HG02943 (cell line): ENCODE measurements around the gene GASK1A.

Experiments used
- ATAC-seq: cut with Tn5 transposase; IDR thresholded peaks from one replicate; pipeline ENCODE4 v1.9.1; 2021; ENCODE audit warnings: mild to moderate bottlenecking, low read depth, moderate library complexity; ENCODE audit not compliant: unreplicated experiment

Gene GASK1A

GRCh38 chr3:43012174-43012573 lies 33.1 kb downstream of the GASK1A start:
- ATAC-seq: no peak

GRCh38 chr3:43013256-43013655 lies 34.1 kb downstream of the GASK1A start:
- ATAC-seq: no peak

- ATAC-seq: no peak
Measured at GRCh38 chr3:43013743-43014155, 34.6 kb downstream of the GASK1A start.

GRCh38 chr3:43014241-43014640 lies 35.1 kb downstream of the GASK1A start:
- ATAC-seq: no peak

- no peak for ATAC-seq
Measured at GRCh38 chr3:43014956-43015355, 35.8 kb downstream of the GASK1A start.

GRCh38 chr3:43015572-43015971 lies 36.5 kb downstream of the GASK1A start:
- no peak for ATAC-seq

- ATAC-seq: no peak
Measured at GRCh38 chr3:43015991-43016865, 37.1 kb downstream of the GASK1A start.

GRCh38 chr3:43017004-43017403 lies 37.9 kb downstream of the GASK1A start:
- ATAC-seq: no peak

GRCh38 chr3:43017593-43018195 lies 38.6 kb downstream of the GASK1A start:
- ATAC-seq: no peak

GRCh38 chr3:43018246-43018645 lies 39.1 kb downstream of the GASK1A start:
- ATAC-seq: no peak

- ATAC-seq: no peak
Measured at GRCh38 chr3:43019006-43019809, 40.1 kb downstream of the GASK1A start.

- ATAC-seq: no peak
Measured at GRCh38 chr3:43019826-43020225, 40.7 kb downstream of the GASK1A start.

- no peak for ATAC-seq
Measured at GRCh38 chr3:43021186-43021585, 42.1 kb downstream of the GASK1A start.

GRCh38 chr3:43022121-43022520 lies 43.0 kb downstream of the GASK1A start:
- ATAC-seq: no peak

- ATAC-seq: no peak
Measured at GRCh38 chr3:43023066-43023465, 44.0 kb downstream of the GASK1A start.

GRCh38 chr3:43023746-43024145 lies 44.6 kb downstream of the GASK1A start:
- ATAC-seq: no peak

GRCh38 chr3:43024181-43024885 lies 45.2 kb downstream of the GASK1A start:
- ATAC-seq: no peak

GRCh38 chr3:43025423-43025822 lies 46.3 kb downstream of the GASK1A start:
- ATAC-seq: no peak

GRCh38 chr3:43028001-43028400 lies 48.9 kb downstream of the GASK1A start:
- no peak for ATAC-seq

GRCh38 chr3:43028678-43029490 lies 49.8 kb downstream of the GASK1A start:
- no peak for ATAC-seq
